GM23248 (cell line): Measurements from ENCODE around the gene APOBEC3G.
"Not testable (repeated sequence)": the region's sequence is repeated elsewhere in the genome, so short reads cannot be mapped to it uniquely, and the experiment has no call there.

Experiments
- EZH2 ChIP-seq: fragments of 200-600 bp; sonication (generic); IDR thresholded peaks from 2 replicates; pipeline ENCODE4 v1.6.1; 2018; ENCODE audit warnings: antibody characterized with exemption, mild to moderate bottlenecking; ENCODE audit not compliant: insufficient read depth, poor library complexity, severe bottlenecking
- EZH2phosphoT487 ChIP-seq: fragments of 200-600 bp; sonication (generic); IDR thresholded peaks from 2 replicates; pipeline ENCODE4 v1.6.1; 2018; ENCODE audit warnings: antibody characterized with exemption, moderate library complexity, mild to moderate bottlenecking, low read depth; ENCODE audit not compliant: insufficient read depth

DNA sequence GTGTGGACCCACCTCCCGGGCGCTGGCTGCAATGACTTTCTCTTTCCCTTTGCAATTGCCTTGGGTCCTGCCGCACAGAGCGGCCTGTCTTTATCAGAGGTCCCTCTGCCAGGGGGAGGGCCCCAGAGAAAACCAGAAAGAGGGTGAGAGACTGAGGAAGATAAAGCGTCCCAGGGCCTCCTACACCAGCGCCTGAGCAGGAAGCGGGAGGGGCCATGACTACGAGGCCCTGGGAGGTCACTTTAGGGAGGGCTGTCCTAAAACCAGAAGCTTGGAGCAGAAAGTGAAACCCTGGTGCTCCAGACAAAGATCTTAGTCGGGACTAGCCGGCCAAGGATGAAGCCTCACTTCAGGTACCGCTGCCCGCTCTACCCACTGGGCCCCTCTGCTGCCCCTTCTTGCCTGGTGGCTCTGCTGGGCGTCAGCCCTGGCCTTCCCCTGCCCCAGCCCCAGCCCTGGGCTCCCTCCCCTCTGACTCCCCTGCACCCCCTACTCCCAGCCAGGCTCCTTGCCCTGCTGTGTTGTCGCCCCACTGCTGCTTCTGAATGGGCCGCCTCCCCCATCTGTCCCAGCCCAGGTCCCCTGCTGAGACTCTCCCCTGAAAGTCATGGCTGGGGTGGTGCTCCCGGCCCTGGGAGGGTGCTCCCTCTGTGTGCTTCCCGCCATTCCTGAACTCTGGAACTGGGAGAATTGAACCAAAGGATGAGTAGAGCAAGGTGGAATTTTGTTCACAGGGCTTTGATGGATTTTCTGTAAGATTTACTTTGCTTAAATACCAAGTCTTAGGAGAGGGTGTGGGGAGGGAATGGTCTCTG lies at the start of gene APOBEC3G:
- TF ChIP-seq EZH2, EZH2phosphoT487: not testable (repeated sequence)
